Fibroblast of villous mesenchyme (primary cell): Measurements from ENCODE around the gene PCDH9. TPM values are rescaled to one million over a fixed set of nuclear protein-coding genes. Genes with fewer than 3 reads are reported as not detected.

Experiments used
- DNase-seq: peaks from one replicate; pipeline ENCODE4 v3.0.0-alpha.2; 2010; ENCODE audit warnings: low read depth
- H3K4me3 ChIP-seq: 2 replicates; pipeline ENCODE4 v1.5.1; 2011; ENCODE audit warnings: low read depth, mild to moderate bottlenecking, low read length
- total RNA-seq: library from RNA; depleted of rRNA; stranded (reverse); fragments of >200 nt; gene quantifications from 2 replicates; pipeline ENCODE4 v1.2.3, GENCODE V29; 2012
- TF ChIP-seq, protein P1 (sequence below): IDR thresholded peaks from 2 replicates; pipeline ENCODE4 v1.5.1; 2012; ENCODE audit warnings: low read depth, mild to moderate bottlenecking, low read length; ENCODE audit not compliant: insufficient read depth

The PCDH9 gene
- total RNA-seq, 1 donor = 9.9 TPM

DNA sequence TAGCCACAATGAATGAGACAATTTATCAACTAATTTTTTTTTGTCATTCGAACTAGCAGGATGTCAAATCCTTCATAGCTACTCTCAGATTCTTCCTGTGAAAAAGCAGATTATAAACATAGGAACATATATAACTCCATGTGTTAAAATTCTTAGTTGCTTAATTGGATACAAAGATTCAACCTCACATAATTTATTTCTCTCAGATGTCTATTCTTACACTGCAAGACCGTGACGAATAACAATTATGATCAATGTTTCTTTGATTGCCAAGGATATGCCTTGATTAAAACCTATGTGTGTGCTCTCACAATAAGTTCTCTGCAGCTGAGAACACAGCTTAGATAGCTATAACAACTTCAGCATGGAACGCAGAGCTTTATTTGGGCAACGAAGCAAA, 872.7 kb downstream of the PCDH9 start:
- DNase-seq = no peak
- H3K4me3 ChIP-seq = no peak overlapping the region
- TF ChIP-seq, protein P1, sequence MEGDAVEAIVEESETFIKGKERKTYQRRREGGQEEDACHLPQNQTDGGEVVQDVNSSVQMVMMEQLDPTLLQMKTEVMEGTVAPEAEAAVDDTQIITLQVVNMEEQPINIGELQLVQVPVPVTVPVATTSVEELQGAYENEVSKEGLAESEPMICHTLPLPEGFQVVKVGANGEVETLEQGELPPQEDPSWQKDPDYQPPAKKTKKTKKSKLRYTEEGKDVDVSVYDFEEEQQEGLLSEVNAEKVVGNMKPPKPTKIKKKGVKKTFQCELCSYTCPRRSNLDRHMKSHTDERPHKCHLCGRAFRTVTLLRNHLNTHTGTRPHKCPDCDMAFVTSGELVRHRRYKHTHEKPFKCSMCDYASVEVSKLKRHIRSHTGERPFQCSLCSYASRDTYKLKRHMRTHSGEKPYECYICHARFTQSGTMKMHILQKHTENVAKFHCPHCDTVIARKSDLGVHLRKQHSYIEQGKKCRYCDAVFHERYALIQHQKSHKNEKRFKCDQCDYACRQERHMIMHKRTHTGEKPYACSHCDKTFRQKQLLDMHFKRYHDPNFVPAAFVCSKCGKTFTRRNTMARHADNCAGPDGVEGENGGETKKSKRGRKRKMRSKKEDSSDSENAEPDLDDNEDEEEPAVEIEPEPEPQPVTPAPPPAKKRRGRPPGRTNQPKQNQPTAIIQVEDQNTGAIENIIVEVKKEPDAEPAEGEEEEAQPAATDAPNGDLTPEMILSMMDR = no peak

DNA sequence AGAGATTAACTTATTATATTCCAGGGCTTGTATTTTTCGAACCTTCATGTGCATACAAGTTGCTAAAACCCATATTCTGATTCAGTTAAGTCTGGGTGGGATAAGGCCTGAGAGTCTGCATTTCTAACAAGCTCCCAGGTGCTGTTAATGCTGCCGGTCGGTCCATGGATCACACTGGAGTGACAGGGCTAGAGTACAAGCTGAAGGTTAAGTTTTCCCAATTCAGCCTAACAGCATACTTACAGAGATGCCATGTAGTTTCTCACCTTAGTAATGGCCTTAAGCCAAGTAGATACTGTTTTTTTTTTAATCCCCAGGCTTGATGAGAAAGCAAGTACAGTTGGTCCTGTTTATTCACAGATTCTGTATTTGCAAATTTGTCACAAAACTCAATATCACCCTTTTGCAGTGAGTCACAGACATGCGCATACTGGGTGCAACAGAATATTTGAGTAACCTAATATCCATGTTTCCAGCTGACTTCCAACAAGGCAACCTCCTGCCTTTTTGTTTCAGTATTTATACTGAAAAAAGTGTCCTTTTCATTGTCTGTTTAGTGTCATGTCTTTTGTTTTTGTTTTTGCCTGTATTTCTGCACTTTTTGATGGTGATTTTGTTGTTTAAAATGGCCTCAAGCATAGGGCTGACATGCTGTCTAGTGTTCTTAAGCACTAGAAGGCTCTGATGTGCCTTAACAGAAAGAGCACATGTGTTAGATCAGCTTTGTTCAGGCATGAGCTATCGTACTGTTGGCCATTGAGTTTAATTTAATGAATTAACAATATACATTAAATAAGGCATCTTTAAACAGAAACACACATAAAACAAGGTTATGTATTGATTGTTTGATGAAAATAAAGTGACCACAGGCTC, 875.0 kb downstream of the PCDH9 start:
- no peak for DNase-seq
- TF ChIP-seq, protein P1 = no peak
- H3K4me3 ChIP-seq = no peak overlapping the region

DNA sequence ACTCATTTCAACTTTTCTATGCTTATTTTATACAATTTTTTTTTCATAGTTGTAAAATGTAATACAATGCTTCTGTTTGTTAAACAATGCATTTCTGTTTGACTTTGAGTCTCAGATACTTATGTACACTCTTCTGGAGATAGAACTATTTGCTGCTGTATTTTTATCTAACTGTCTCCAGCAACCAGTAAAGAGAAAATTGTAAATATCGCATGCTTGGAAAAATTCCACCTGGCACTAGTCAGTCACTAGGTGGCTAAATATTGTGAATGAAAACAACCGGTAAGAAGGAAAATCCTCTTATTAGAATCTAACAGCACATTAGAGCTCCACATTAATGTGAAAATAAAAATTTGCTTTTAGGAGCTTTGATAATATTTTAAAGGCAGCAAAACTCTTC, 876.5 kb downstream of the PCDH9 start:
- TF ChIP-seq, protein P1 = no peak
- peak; percentile 3 for DNase-seq
- H3K4me3 ChIP-seq = no peak overlapping the region

DNA sequence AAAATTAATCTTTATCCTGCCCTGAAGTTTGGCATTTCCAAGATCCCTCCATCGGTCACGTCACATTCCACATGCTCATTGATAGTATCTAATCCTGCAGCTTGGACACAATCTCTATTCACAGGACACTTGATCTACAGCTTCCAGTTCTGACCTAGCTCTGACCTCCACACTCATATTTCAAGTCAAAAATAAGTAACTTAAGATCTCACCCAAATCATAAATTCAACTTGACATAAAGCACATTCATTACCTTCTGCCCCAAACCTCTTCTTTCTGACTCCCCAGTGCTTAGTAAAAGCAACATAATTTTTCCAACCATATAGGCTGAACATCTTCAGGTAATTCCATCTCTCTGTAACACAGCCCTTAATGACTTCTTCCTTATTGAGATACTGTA, 880.2 kb downstream of the PCDH9 start:
- no peak overlapping the region for H3K4me3 ChIP-seq
- TF ChIP-seq, protein P1 = no peak
- DNase-seq = no peak

DNA sequence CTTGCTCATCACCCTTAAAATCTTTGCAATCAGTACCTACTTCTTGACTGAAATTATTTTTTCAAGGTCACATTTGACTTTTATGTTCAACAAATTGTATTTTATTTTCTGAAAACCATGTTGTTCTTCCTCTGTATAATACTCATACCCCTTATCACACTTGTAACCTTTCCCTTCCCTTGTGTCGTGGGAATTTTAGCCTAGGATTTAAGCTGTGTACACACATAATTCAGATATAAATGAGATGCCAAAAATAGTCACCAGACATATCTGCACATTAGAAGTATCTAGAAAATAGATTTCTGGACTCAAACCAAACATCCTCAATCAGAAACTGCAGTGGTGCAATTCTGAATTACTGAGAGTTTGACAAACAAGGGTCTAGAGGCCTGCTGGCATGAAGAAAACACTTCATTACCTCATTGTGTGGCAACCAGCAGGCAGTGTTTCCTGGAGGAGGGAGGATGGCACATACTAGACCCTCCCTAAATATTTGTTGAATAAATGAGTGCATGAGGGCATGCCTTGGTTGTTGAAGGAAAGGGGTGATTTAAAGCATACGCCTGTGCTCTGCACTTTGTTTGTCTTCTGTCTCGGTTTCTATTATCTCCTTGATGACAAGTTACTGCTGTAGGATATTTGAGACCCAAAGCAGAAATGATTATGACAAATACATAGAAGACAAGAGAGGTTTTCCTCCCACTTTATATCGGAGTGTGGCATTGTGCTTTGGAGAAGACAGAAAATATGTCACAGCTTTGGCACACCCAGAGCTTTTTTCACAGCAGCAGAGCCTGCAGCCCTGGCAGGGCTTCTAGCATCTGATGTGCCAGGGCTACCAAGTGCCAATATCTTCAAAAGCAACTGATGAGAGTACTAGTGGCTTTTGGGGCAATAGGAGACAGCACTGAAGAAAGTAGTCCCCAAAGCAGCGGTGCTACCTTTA, 881.1 kb downstream of the PCDH9 start:
- TF ChIP-seq, protein P1 = no peak
- no peak overlapping the region for H3K4me3 ChIP-seq
- DNase-seq = no peak

DNA sequence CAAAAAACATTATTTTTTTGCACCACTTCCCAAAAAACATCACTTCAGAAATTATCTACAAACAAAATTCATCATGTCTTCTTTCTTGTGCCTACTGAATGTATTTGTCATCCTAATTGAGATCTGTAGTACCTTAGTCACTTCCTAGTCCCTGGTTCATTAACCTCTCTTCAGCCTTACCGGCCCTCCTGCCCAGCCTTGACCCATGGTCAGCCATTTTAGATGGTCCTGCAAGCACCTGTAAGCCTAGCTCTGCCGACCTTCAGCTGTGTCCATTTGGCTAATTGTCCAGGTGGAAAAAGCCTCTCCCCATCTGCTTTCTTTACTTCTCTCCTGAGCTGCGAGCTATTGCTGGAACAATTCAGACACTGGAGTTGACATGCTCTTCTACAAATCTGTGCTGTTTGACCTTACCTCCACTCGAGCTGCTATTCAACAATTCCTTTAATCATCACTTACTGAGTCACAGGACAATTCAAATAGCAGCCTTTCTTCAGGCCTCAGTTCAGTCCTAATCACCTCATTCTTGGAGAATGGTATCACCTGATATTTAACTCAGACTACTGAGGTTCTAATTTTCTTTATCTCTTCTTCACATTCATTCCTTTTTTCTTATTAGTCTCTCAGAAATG, 882.5 kb downstream of the PCDH9 start:
- H3K4me3 ChIP-seq = no peak overlapping the region
- TF ChIP-seq, protein P1 = no peak
- DNase-seq = no peak
